GM23338 (cell line): ENCODE results near the gene DMTF1. TPM values are rescaled to one million over a fixed set of nuclear protein-coding genes. Genes with fewer than 3 reads are reported as not detected.

Experiments used
- ATAC-seq: fragments of 200-7000 bp; cut with Tn5 transposase; 3 replicates; pipeline ENCODE4 v1.9.1; 2020
- DNase-seq: peaks from one replicate; pipeline ENCODE4 v3.0.0-alpha.2; 2015; ENCODE audit warnings: low spot score
- H2AFZ ChIP-seq: fragments of 200-600 bp; sonication (generic); 2 replicates; pipeline ENCODE4 v1.8.0; 2016; ENCODE audit warnings: antibody characterized with exemption, mild to moderate bottlenecking, moderate library complexity
- H3F3A ChIP-seq: fragments of 200-600 bp; sonication (generic); replicated peaks from 2 replicates; pipeline ENCODE4 v1.8.0; 2017; ENCODE audit warnings: antibody characterized with exemption, mixed run types, low read depth
- H3K27ac ChIP-seq: fragments of 200-600 bp; sonication (generic); 2 replicates; pipeline ENCODE4 v1.6.1; 2016; ENCODE audit warnings: low read depth
- H3K27me3 ChIP-seq: fragments of 200-600 bp; sonication (generic); 2 replicates; pipeline ENCODE4 v1.8.0; 2016; ENCODE audit warnings: mild to moderate bottlenecking, mixed run types, moderate library complexity; ENCODE audit not compliant: insufficient read depth
- H3K36me3 ChIP-seq: fragments of 200-600 bp; sonication (generic); 2 replicates; pipeline ENCODE4 v1.8.0; 2016; ENCODE audit warnings: mild to moderate bottlenecking; ENCODE audit not compliant: insufficient read depth
- H3K4me1 ChIP-seq: fragments of 200-600 bp; sonication (generic); 2 replicates; pipeline ENCODE4 v1.8.0; 2016; ENCODE audit warnings: mild to moderate bottlenecking, moderate library complexity; ENCODE audit not compliant: insufficient read depth
- H3K4me2 ChIP-seq: fragments of 200-600 bp; sonication (generic); 2 replicates; pipeline ENCODE4 v1.7.1; 2017; ENCODE audit warnings: mixed run types
- H3K4me3 ChIP-seq: fragments of 200-600 bp; sonication (generic); 2 replicates; pipeline ENCODE4 v1.6.1; 2016; ENCODE audit warnings: mixed run types
- H3K79me2 ChIP-seq: fragments of 200-600 bp; sonication (generic); replicated peaks from 2 replicates; pipeline ENCODE4 v1.8.0; 2017; ENCODE audit warnings: mild to moderate bottlenecking; ENCODE audit not compliant: insufficient read depth
- H3K9me2 ChIP-seq: fragments of 200-600 bp; sonication (generic); 2 replicates; pipeline ENCODE4 v1.8.0; 2017; ENCODE audit not compliant: insufficient read depth
- H4K20me1 ChIP-seq: fragments of 200-600 bp; sonication (generic); replicated peaks from 2 replicates; pipeline ENCODE4 v1.8.0; 2017; ENCODE audit warnings: mild to moderate bottlenecking; ENCODE audit not compliant: insufficient read depth
- H3K27ac Mint-ChIP-seq: 2 replicates; pipeline ENCODE4 v1.8.0; 2020; ENCODE audit warnings: inconsistent platforms, mild to moderate bottlenecking, moderate library complexity, mixed read lengths
- H3K27me3 Mint-ChIP-seq: 3 replicates; pipeline ENCODE4 v1.8.0; 2022; ENCODE audit warnings: low read depth, mild to moderate bottlenecking, moderate library complexity, mixed read lengths, inconsistent platforms; ENCODE audit not compliant: insufficient read depth, poor library complexity
- H3K36me3 Mint-ChIP-seq: 3 replicates; pipeline ENCODE4 v1.8.0; 2021; ENCODE audit warnings: low read depth, mild to moderate bottlenecking, inconsistent platforms, moderate library complexity, mixed read lengths
- H3K4me1 Mint-ChIP-seq: 3 replicates; pipeline ENCODE4 v1.8.0; 2020; ENCODE audit warnings: mild to moderate bottlenecking, inconsistent platforms, mixed read lengths
- H3K4me3 Mint-ChIP-seq: 3 replicates; pipeline ENCODE4 v1.8.0; 2021; ENCODE audit warnings: moderate library complexity, mild to moderate bottlenecking, inconsistent platforms, mixed read lengths
- H3K9me3 Mint-ChIP-seq: 3 replicates; pipeline ENCODE4 v1.8.0; 2020; ENCODE audit warnings: moderate library complexity, mild to moderate bottlenecking, inconsistent platforms, mixed read lengths
- CREB1 ChIP-seq: fragments of 250-450 bp; sonication (Bioruptor Pico); IDR thresholded peaks from 2 replicates; pipeline ENCODE4 v1.5.0; 2020; ENCODE audit warnings: low read depth, mild to moderate bottlenecking, moderate library complexity
- CTCF ChIP-seq, 2 experiments: fragments of 200-600 bp in 1 of 2; sonication (generic) in 1 of 2; conservative IDR thresholded peaks; 2 replicates each; pipeline versions ENCODE4 v1.5.1 to v1.6.1; 2016 to 2017; ENCODE audit warnings: antibody characterized with exemption in 2 of 2, low read depth in 2 of 2, mild to moderate bottlenecking in 2 of 2, moderate library complexity in 1 of 2
- EZH2 ChIP-seq: fragments of 200-600 bp; sonication (generic); IDR thresholded peaks from one replicate; pipeline ENCODE4 v1.8.0; 2017; ENCODE audit warnings: antibody characterized with exemption, mild to moderate bottlenecking, low read depth; ENCODE audit not compliant: unreplicated experiment
- EZH2phosphoT487 ChIP-seq: fragments of 200-600 bp; sonication (generic); IDR thresholded peaks from one replicate; pipeline ENCODE4 v1.8.1; 2018; ENCODE audit warnings: antibody characterized with exemption; ENCODE audit not compliant: unreplicated experiment
- NANOG ChIP-seq: IDR thresholded peaks from 2 replicates; pipeline ENCODE4 v1.6.1; 2016; ENCODE audit warnings: antibody characterized with exemption, borderline replicate concordance
- POLR2AphosphoS5 ChIP-seq: IDR thresholded peaks from 2 replicates; pipeline ENCODE4 v1.6.1; 2016; ENCODE audit warnings: antibody characterized with exemption, low read depth
- REST ChIP-seq: IDR thresholded peaks from one replicate; pipeline ENCODE4 v1.6.1; 2018; ENCODE audit warnings: antibody characterized with exemption; ENCODE audit not compliant: unreplicated experiment
- STAT1 ChIP-seq: IDR thresholded peaks from one replicate; pipeline ENCODE4 v1.6.1; 2016; ENCODE audit warnings: antibody characterized with exemption; ENCODE audit not compliant: unreplicated experiment
- ZNF114 ChIP-seq: fragments of 250-450 bp; sonication (Bioruptor Pico); IDR thresholded peaks from 2 replicates; pipeline ENCODE4 v1.5.0; 2020; ENCODE audit warnings: mild to moderate bottlenecking, moderate library complexity
- ZNF331 ChIP-seq: fragments of 250-450 bp; sonication (Bioruptor Pico); IDR thresholded peaks from 2 replicates; pipeline ENCODE4 v1.5.0; 2020; ENCODE audit warnings: low read depth, mild to moderate bottlenecking, moderate library complexity
- polyA plus RNA-seq: library from polyadenylated mRNA; unstranded; fragments of >200 nt; fragmentation: Nextera tagmentation; extraction: Ambion mirVana; gene quantifications from 2 replicates; pipeline ENCODE4 v1.2.1, GENCODE V29; 2016
- total RNA-seq: library from RNA; depleted of rRNA; stranded (reverse); fragments of >200 nt; shearing (Covaris generic); gene quantifications from 2 replicates; pipeline ENCODE4 v1.2.3, GENCODE V29; 2014
- TF ChIP-seq, protein P1 (sequence below): IDR thresholded peaks from 2 replicates; pipeline ENCODE4 v1.6.1; 2016; ENCODE audit warnings: antibody characterized with exemption

The DMTF1 gene
- total and polyA plus RNA-seq, 2 experiments from 2014 or later, result 60.4 to 114 TPM

GRCh38 chr7:87225696-87226095 is 73.4 kb downstream of the DMTF1 start:
- Histone ChIP-seq H3K4me1 (peaks cover 6% of the 10 kb centered on the region), H3K36me3 (no peaks in the 10 kb centered on the region), H3K4me3 (no peak overlapping the region), H3K9me2 (no peaks in the 10 kb centered on the region), H3K79me2 (no peaks in the 10 kb centered on the region), H3K4me2 (no peak overlapping the region), H3K27me3 (peaks cover 30% of the 10 kb centered on the region), H4K20me1 (no peaks in the 10 kb centered on the region), H3F3A (no peaks in the 10 kb centered on the region), H3K27ac (no peak overlapping the region), H2AFZ (no peak overlapping the region)
- H3K27ac Mint-ChIP-seq, result no peak overlapping the region
- H3K4me3 Mint-ChIP-seq, result no peak overlapping the region
- no peaks in the 10 kb centered on the region for H3K9me3 Mint-ChIP-seq
- H3K27me3 Mint-ChIP-seq, result peaks cover 11% of the 10 kb centered on the region
- peaks cover 4% of the 10 kb centered on the region; the same call in 2 of the 3 replicates for H3K4me1 Mint-ChIP-seq
- H3K36me3 Mint-ChIP-seq, result no peaks in the 10 kb centered on the region; the same call in 2 of the 3 replicates
- TF ChIP-seq STAT1, result no peak
- TF ChIP-seq, protein P1, sequence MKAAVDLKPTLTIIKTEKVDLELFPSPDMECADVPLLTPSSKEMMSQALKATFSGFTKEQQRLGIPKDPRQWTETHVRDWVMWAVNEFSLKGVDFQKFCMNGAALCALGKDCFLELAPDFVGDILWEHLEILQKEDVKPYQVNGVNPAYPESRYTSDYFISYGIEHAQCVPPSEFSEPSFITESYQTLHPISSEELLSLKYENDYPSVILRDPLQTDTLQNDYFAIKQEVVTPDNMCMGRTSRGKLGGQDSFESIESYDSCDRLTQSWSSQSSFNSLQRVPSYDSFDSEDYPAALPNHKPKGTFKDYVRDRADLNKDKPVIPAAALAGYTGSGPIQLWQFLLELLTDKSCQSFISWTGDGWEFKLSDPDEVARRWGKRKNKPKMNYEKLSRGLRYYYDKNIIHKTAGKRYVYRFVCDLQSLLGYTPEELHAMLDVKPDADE, result no peak
- TF ChIP-seq ZNF114, result no peak
- no peak for TF ChIP-seq NANOG
- ATAC-seq (peak; percentile 75), DNase-seq (peak; percentile 18)

- Mint-ChIP-seq H3K4me1 (no peaks in the 10 kb centered on the region), H3K9me3 (no peaks in the 10 kb centered on the region), H3K4me3 (no peak overlapping the region), H3K27me3 (peaks cover 5% of the 10 kb centered on the region), H3K27ac (no peak overlapping the region), H3K36me3 (no peaks in the 10 kb centered on the region)
- no peaks in the 10 kb centered on the region for H3K9me2 ChIP-seq
- peaks cover 22% of the 10 kb centered on the region for H3K27me3 ChIP-seq
- H3K79me2 ChIP-seq, result no peaks in the 10 kb centered on the region
- no peaks in the 10 kb centered on the region for H3K36me3 ChIP-seq
- no peaks in the 10 kb centered on the region for H3F3A ChIP-seq
- H3K4me2 ChIP-seq, result no peak overlapping the region
- H3K4me3 ChIP-seq, result no peak overlapping the region
- H3K4me1 ChIP-seq, result no peaks in the 10 kb centered on the region
- H2AFZ ChIP-seq, result no peak overlapping the region
- no peak for ATAC-seq
- H3K27ac ChIP-seq, result no peak overlapping the region
- DNase-seq, result no peak
- no peaks in the 10 kb centered on the region for H4K20me1 ChIP-seq
- TF ChIP-seq CREB1 (CRISPR knock-in tag), result no peak
- no peak for TF ChIP-seq EZH2
- TF ChIP-seq EZH2phosphoT487, result no peak
- TF ChIP-seq CTCF (conservative IDR thresholded peaks at IDR 0.05; ENCODE audit: low read depth in 2 of 2), result no peak
- TF ChIP-seq POLR2AphosphoS5, result no peak
- no peak for TF ChIP-seq STAT1
- TF ChIP-seq ZNF331 (CRISPR knock-in tag), result no peak
- TF ChIP-seq REST, result no peak
Observed at GRCh38 chr7:87226495-87226894, 74.2 kb downstream of the DMTF1 start.
